HG03159 (cell line): ENCODE data around the gene CHST6.
"Not testable (repeated sequence)": the region's sequence is repeated elsewhere in the genome, so short reads cannot be mapped to it uniquely, and the experiment has no call there.

Source experiments
- ATAC-seq: cut with Tn5 transposase; IDR thresholded peaks from one replicate; pipeline ENCODE4 v1.9.1; 2021; ENCODE audit warnings: mild to moderate bottlenecking, moderate library complexity; ENCODE audit not compliant: unreplicated experiment

The CHST6 gene

GRCh38 chr16:75495076-75495674 is at the start of gene CHST6:
TSS of gene CHST6 (minus strand) at chr16:75495441. CDS start at chr16:75479828, 15,613 bp downstream.
- peak; percentile 61 for ATAC-seq

- not testable (repeated sequence) for ATAC-seq
Measured at GRCh38 chr16:75542462-75542861, 47.2 kb upstream of the CHST6 start.

- no peak for ATAC-seq
Measured at GRCh38 chr16:75541236-75541635, 46.0 kb upstream of the CHST6 start.

- not testable (repeated sequence) for ATAC-seq
Measured at GRCh38 chr16:75538882-75539565, 43.8 kb upstream of the CHST6 start.

- ATAC-seq: no peak
Measured at GRCh38 chr16:75537776-75538175, 42.5 kb upstream of the CHST6 start.

GRCh38 chr16:75535901-75536300 is 40.7 kb upstream of the CHST6 start, which contains the start of gene CHST5:
TSS of gene CHST5 (minus strand) at chr16:75536108. CDS start at chr16:75530384, 5,724 bp downstream.
- ATAC-seq: no peak

GRCh38 chr16:75535211-75535843 is 40.1 kb upstream of the CHST6 start:
- ATAC-seq: no peak

GRCh38 chr16:75534560-75535205 is 39.4 kb upstream of the CHST6 start:
- ATAC-seq: no peak

GRCh38 chr16:75532791-75533190 is 37.5 kb upstream of the CHST6 start:
- ATAC-seq: no peak

GRCh38 chr16:75532142-75532765 is 37.0 kb upstream of the CHST6 start:
- no peak for ATAC-seq

GRCh38 chr16:75529959-75530358 is 34.7 kb upstream of the CHST6 start:
- ATAC-seq: no peak

- no peak for ATAC-seq
Measured at GRCh38 chr16:75529056-75529905, 34.0 kb upstream of the CHST6 start.

- ATAC-seq: no peak
Measured at GRCh38 chr16:75527825-75528299, 32.6 kb upstream of the CHST6 start.

GRCh38 chr16:75526032-75526790 is 31.0 kb upstream of the CHST6 start:
- ATAC-seq: no peak

GRCh38 chr16:75519175-75519574 is 23.9 kb upstream of the CHST6 start:
- no peak for ATAC-seq

GRCh38 chr16:75516189-75516966 is 21.1 kb upstream of the CHST6 start:
- ATAC-seq: peak; percentile 36

- ATAC-seq: no peak
Measured at GRCh38 chr16:75514296-75514695, 19.1 kb upstream of the CHST6 start.

- no peak for ATAC-seq
Measured at GRCh38 chr16:75506574-75506973, 11.3 kb upstream of the CHST6 start.

GRCh38 chr16:75506107-75506506 is 10.9 kb upstream of the CHST6 start:
- no peak for ATAC-seq
